ENCODE data around the gene HDHD5.

Gene HDHD5

GRCh38 chr22:17097701-17098100 is 61.4 kb downstream of the HDHD5 start:
- DNase-seq (ENCODE audit: low read depth) = no peak
- H3K4me3 ChIP-seq (ENCODE audit: low read depth, low read length) = no peak overlapping the region
- no peak for TF ChIP-seq CTCF (IDR thresholded peaks at IDR 0.05; ENCODE audit: low read depth, low read length, missing control alignments)
- in situ Hi-C loops (cut with HindIII; ENCODE audit: low sequenced_read_pairs) = no loop called here

- in situ Hi-C loops (cut with HindIII; ENCODE audit: low sequenced_read_pairs) = no loop called here
- DNase-seq (ENCODE audit: low read depth) = no peak
- no peak for TF ChIP-seq CTCF (IDR thresholded peaks at IDR 0.05; ENCODE audit: low read depth, low read length, missing control alignments)
- no peak overlapping the region for H3K4me3 ChIP-seq (ENCODE audit: low read depth, low read length)
Observed at GRCh38 chr22:17097062-17097461, 62.0 kb downstream of the HDHD5 start.

GRCh38 chr22:17096071-17096470 is 63.0 kb downstream of the HDHD5 start:
- no peak for TF ChIP-seq CTCF (IDR thresholded peaks at IDR 0.05; ENCODE audit: low read depth, low read length, missing control alignments)
- no peak for DNase-seq (ENCODE audit: low read depth)
- no peak overlapping the region for H3K4me3 ChIP-seq (ENCODE audit: low read depth, low read length)
- in situ Hi-C loops (cut with HindIII; ENCODE audit: low sequenced_read_pairs) = no loop called here

- peak; percentile 61 for TF ChIP-seq CTCF (IDR thresholded peaks at IDR 0.05; ENCODE audit: low read depth, low read length, missing control alignments)
- in situ Hi-C loops (cut with HindIII; ENCODE audit: low sequenced_read_pairs) = no loop called here
- no peak for DNase-seq (ENCODE audit: low read depth)
- no peak overlapping the region for H3K4me3 ChIP-seq (ENCODE audit: low read depth, low read length)
Observed at GRCh38 chr22:17095538-17095937, 63.5 kb downstream of the HDHD5 start.

- in situ Hi-C loops (cut with HindIII; ENCODE audit: low sequenced_read_pairs) = no loop called here
- no peak overlapping the region for H3K4me3 ChIP-seq (ENCODE audit: low read depth, low read length)
- DNase-seq (ENCODE audit: low read depth) = no peak
- TF ChIP-seq CTCF (IDR thresholded peaks at IDR 0.05; ENCODE audit: low read depth, low read length, missing control alignments) = no peak
Observed at GRCh38 chr22:17093081-17093480, 66.0 kb downstream of the HDHD5 start.

- no peak overlapping the region for H3K4me3 ChIP-seq (ENCODE audit: low read depth, low read length)
- no peak for TF ChIP-seq CTCF (IDR thresholded peaks at IDR 0.05; ENCODE audit: low read depth, low read length, missing control alignments)
- no peak for DNase-seq (ENCODE audit: low read depth)
- in situ Hi-C loops (cut with HindIII; ENCODE audit: low sequenced_read_pairs) = no loop called here
Observed at GRCh38 chr22:17091851-17092250, 67.2 kb downstream of the HDHD5 start.

- no peak for TF ChIP-seq CTCF (IDR thresholded peaks at IDR 0.05; ENCODE audit: low read depth, low read length, missing control alignments)
- in situ Hi-C loops (cut with HindIII; ENCODE audit: low sequenced_read_pairs) = no loop called here
- no peak for DNase-seq (ENCODE audit: low read depth)
- H3K4me3 ChIP-seq (ENCODE audit: low read depth, low read length) = no peak overlapping the region
Observed at GRCh38 chr22:17090550-17090949, 68.5 kb downstream of the HDHD5 start.

Data from astrocyte of the cerebellum (primary cell).